ENCODE data around the gene ZMIZ1. TPM values are rescaled to one million over a fixed set of nuclear protein-coding genes. Genes with fewer than 3 reads are reported as not detected.

The ZMIZ1 gene
- total and polyA plus RNA-seq, 5 donors from 2014 or later, result 1.5 to 34.8 (median 2.2) TPM

GRCh38 chr10:79163666-79163975, 94.9 kb downstream of the ZMIZ1 start:
- Mint-ChIP-seq H3K27me3 (no peaks in the 10 kb centered on the region), H3K4me3 (no peak overlapping the region), H3K4me1 (peaks cover 0 to 3% (median 1%) of the 10 kb centered on the region in 4 donors), H3K27ac (peak overlapping the region in 1 of 3 donors; percentile 42), H3K9me3 (no peaks in the 10 kb centered on the region), H3K36me3 (peaks cover 17% of the 10 kb centered on the region)
- DNase-seq (no peak), ATAC-seq (ENCODE audit: low read depth in 2 of 2) (no peak)
- Histone ChIP-seq H3K27ac (ENCODE audit: insufficient read depth, low read length, poor library complexity, severe bottlenecking) (no peak overlapping the region), H3K4me1 (ENCODE audit: control insufficient read depth, insufficient read depth, low read length, poor library complexity, severe bottlenecking) (no peaks in the 10 kb centered on the region), H3K36me3 (ENCODE audit: control insufficient read depth, insufficient read depth, low read length) (peaks cover 2% of the 10 kb centered on the region), H3K4me3 (ENCODE audit: low read depth, low read length) (no peak overlapping the region), H3K27me3 (ENCODE audit: control insufficient read depth, insufficient read depth, low read length) (no peaks in the 10 kb centered on the region), H3K9me3 (ENCODE audit: control insufficient read depth in 2 of 2, low read length in 2 of 2) (no peaks in the 10 kb centered on the region)

- no peaks in the 10 kb centered on the region for H3K4me1 ChIP-seq (ENCODE audit: control insufficient read depth, insufficient read depth, low read length, poor library complexity, severe bottlenecking)
- H3K27me3 ChIP-seq (ENCODE audit: control insufficient read depth, insufficient read depth, low read length), result no peaks in the 10 kb centered on the region
- Mint-ChIP-seq H3K27ac (no peak overlapping the region), H3K4me3 (no peak overlapping the region), H3K27me3 (no peaks in the 10 kb centered on the region), H3K4me1 (peaks cover 0 to 3% (median 1%) of the 10 kb centered on the region in 4 donors), H3K9me3 (no peaks in the 10 kb centered on the region), H3K36me3 (peaks cover 17% of the 10 kb centered on the region)
- H3K9me3 ChIP-seq (ENCODE audit: control insufficient read depth in 2 of 2, low read length in 2 of 2), result no peaks in the 10 kb centered on the region
- no peak overlapping the region for H3K27ac ChIP-seq (ENCODE audit: insufficient read depth, low read length, poor library complexity, severe bottlenecking)
- H3K4me3 ChIP-seq (ENCODE audit: low read depth, low read length), result no peak overlapping the region
- DNase-seq, result no peak
- no peak for ATAC-seq (ENCODE audit: low read depth in 2 of 2)
- peaks cover 2% of the 10 kb centered on the region for H3K36me3 ChIP-seq (ENCODE audit: control insufficient read depth, insufficient read depth, low read length)
These were observed 95.3 kb downstream of the ZMIZ1 start for GRCh38 chr10:79164075-79164474.

GRCh38 chr10:79165070-79165778, 96.5 kb downstream of the ZMIZ1 start:
- peaks cover 21% of the 10 kb centered on the region for H3K36me3 Mint-ChIP-seq
- Histone ChIP-seq H3K4me3 (ENCODE audit: low read depth, low read length) (no peak overlapping the region), H3K9me3 (ENCODE audit: control insufficient read depth in 2 of 2, low read length in 2 of 2) (no peaks in the 10 kb centered on the region), H3K4me1 (ENCODE audit: control insufficient read depth, insufficient read depth, low read length, poor library complexity, severe bottlenecking) (no peaks in the 10 kb centered on the region), H3K27ac (ENCODE audit: insufficient read depth, low read length, poor library complexity, severe bottlenecking) (no peak overlapping the region), H3K36me3 (ENCODE audit: control insufficient read depth, insufficient read depth, low read length) (peaks cover 2% of the 10 kb centered on the region), H3K27me3 (ENCODE audit: control insufficient read depth, insufficient read depth, low read length) (no peaks in the 10 kb centered on the region)
- H3K9me3 Mint-ChIP-seq, result no peaks in the 10 kb centered on the region
- no peak overlapping the region for H3K27ac Mint-ChIP-seq
- H3K4me3 Mint-ChIP-seq, result no peak overlapping the region
- no peaks in the 10 kb centered on the region for H3K27me3 Mint-ChIP-seq
- ATAC-seq (ENCODE audit: low read depth in 2 of 2), result no peak
- peaks cover 0 to 3% (median 1%) of the 10 kb centered on the region in 4 donors for H3K4me1 Mint-ChIP-seq
- no peak for DNase-seq

- H3K4me1 ChIP-seq (ENCODE audit: control insufficient read depth, insufficient read depth, low read length, poor library complexity, severe bottlenecking), result no peaks in the 10 kb centered on the region
- H3K4me1 Mint-ChIP-seq, result peaks cover 0 to 2% (median 0%) of the 10 kb centered on the region in 4 donors
- H3K36me3 Mint-ChIP-seq, result peaks cover 18% of the 10 kb centered on the region
- no peaks in the 10 kb centered on the region for H3K27me3 ChIP-seq (ENCODE audit: control insufficient read depth, insufficient read depth, low read length)
- H3K9me3 ChIP-seq (ENCODE audit: control insufficient read depth in 2 of 2, low read length in 2 of 2), result no peaks in the 10 kb centered on the region
- H3K27ac ChIP-seq (ENCODE audit: insufficient read depth, low read length, poor library complexity, severe bottlenecking), result no peak overlapping the region
- DNase-seq (no peak), ATAC-seq (ENCODE audit: low read depth in 2 of 2) (no peak)
- peaks cover 2% of the 10 kb centered on the region for H3K36me3 ChIP-seq (ENCODE audit: control insufficient read depth, insufficient read depth, low read length)
- H3K4me3 ChIP-seq (ENCODE audit: low read depth, low read length), result no peak overlapping the region
- no peaks in the 10 kb centered on the region for H3K27me3 Mint-ChIP-seq
- no peak overlapping the region for H3K27ac Mint-ChIP-seq
- H3K4me3 Mint-ChIP-seq, result no peak overlapping the region
- H3K9me3 Mint-ChIP-seq, result no peaks in the 10 kb centered on the region
These were observed 97.6 kb downstream of the ZMIZ1 start for GRCh38 chr10:79166312-79166721.

- no peak overlapping the region for H3K27ac ChIP-seq (ENCODE audit: insufficient read depth, low read length, poor library complexity, severe bottlenecking)
- peaks cover 2% of the 10 kb centered on the region for H3K36me3 ChIP-seq (ENCODE audit: control insufficient read depth, insufficient read depth, low read length)
- H3K4me3 Mint-ChIP-seq, result no peak overlapping the region
- no peak for DNase-seq
- H3K4me1 Mint-ChIP-seq, result peaks cover 0 to 2% (median 0%) of the 10 kb centered on the region in 4 donors
- H3K9me3 Mint-ChIP-seq, result no peaks in the 10 kb centered on the region
- H3K4me1 ChIP-seq (ENCODE audit: control insufficient read depth, insufficient read depth, low read length, poor library complexity, severe bottlenecking), result no peaks in the 10 kb centered on the region
- H3K27me3 ChIP-seq (ENCODE audit: control insufficient read depth, insufficient read depth, low read length), result no peaks in the 10 kb centered on the region
- peak overlapping the region in 1 of 3 donors; percentile 7 for H3K27ac Mint-ChIP-seq
- H3K9me3 ChIP-seq (ENCODE audit: control insufficient read depth in 2 of 2, low read length in 2 of 2), result no peaks in the 10 kb centered on the region
- no peak overlapping the region for H3K4me3 ChIP-seq (ENCODE audit: low read depth, low read length)
- no peaks in the 10 kb centered on the region for H3K27me3 Mint-ChIP-seq
- peaks cover 14% of the 10 kb centered on the region for H3K36me3 Mint-ChIP-seq
- ATAC-seq (ENCODE audit: low read depth in 2 of 2), result no peak
These were observed 98.0 kb downstream of the ZMIZ1 start for GRCh38 chr10:79166741-79167140.

GRCh38 chr10:79167537-79167936, 98.8 kb downstream of the ZMIZ1 start:
- peaks cover 2% of the 10 kb centered on the region for H3K36me3 ChIP-seq (ENCODE audit: control insufficient read depth, insufficient read depth, low read length)
- no peak overlapping the region for H3K27ac Mint-ChIP-seq
- no peaks in the 10 kb centered on the region for H3K27me3 ChIP-seq (ENCODE audit: control insufficient read depth, insufficient read depth, low read length)
- peaks cover 0 to 2% (median 0%) of the 10 kb centered on the region in 4 donors for H3K4me1 Mint-ChIP-seq
- ATAC-seq (ENCODE audit: low read depth in 2 of 2) (no peak), DNase-seq (no peak)
- no peaks in the 10 kb centered on the region for H3K4me1 ChIP-seq (ENCODE audit: control insufficient read depth, insufficient read depth, low read length, poor library complexity, severe bottlenecking)
- H3K27ac ChIP-seq (ENCODE audit: insufficient read depth, low read length, poor library complexity, severe bottlenecking), result no peak overlapping the region
- no peaks in the 10 kb centered on the region for H3K27me3 Mint-ChIP-seq
- no peak overlapping the region for H3K4me3 Mint-ChIP-seq
- peaks cover 14% of the 10 kb centered on the region for H3K36me3 Mint-ChIP-seq
- no peaks in the 10 kb centered on the region for H3K9me3 Mint-ChIP-seq
- no peak overlapping the region for H3K4me3 ChIP-seq (ENCODE audit: low read depth, low read length)
- H3K9me3 ChIP-seq (ENCODE audit: control insufficient read depth in 2 of 2, low read length in 2 of 2), result no peaks in the 10 kb centered on the region

- H3K27me3 ChIP-seq (ENCODE audit: control insufficient read depth, insufficient read depth, low read length), result no peaks in the 10 kb centered on the region
- Mint-ChIP-seq H3K27me3 (no peaks in the 10 kb centered on the region), H3K4me1 (peaks cover 0 to 2% (median 0%) of the 10 kb centered on the region in 4 donors), H3K9me3 (no peaks in the 10 kb centered on the region), H3K36me3 (peaks cover 14% of the 10 kb centered on the region), H3K27ac (no peak overlapping the region), H3K4me3 (no peak overlapping the region)
- no peak for ATAC-seq (ENCODE audit: low read depth in 2 of 2)
- H3K4me3 ChIP-seq (ENCODE audit: low read depth, low read length), result no peak overlapping the region
- no peak overlapping the region for H3K27ac ChIP-seq (ENCODE audit: insufficient read depth, low read length, poor library complexity, severe bottlenecking)
- DNase-seq, result no peak
- H3K9me3 ChIP-seq (ENCODE audit: control insufficient read depth in 2 of 2, low read length in 2 of 2), result no peaks in the 10 kb centered on the region
- no peaks in the 10 kb centered on the region for H3K4me1 ChIP-seq (ENCODE audit: control insufficient read depth, insufficient read depth, low read length, poor library complexity, severe bottlenecking)
- H3K36me3 ChIP-seq (ENCODE audit: control insufficient read depth, insufficient read depth, low read length), result peaks cover 2% of the 10 kb centered on the region
These were observed 99.4 kb downstream of the ZMIZ1 start for GRCh38 chr10:79168210-79168609.

GRCh38 chr10:79170226-79170752, 101.5 kb downstream of the ZMIZ1 start:
- ATAC-seq (ENCODE audit: low read depth in 2 of 2) (no peak), DNase-seq (no peak)
- H3K27me3 Mint-ChIP-seq, result no peaks in the 10 kb centered on the region
- H3K36me3 Mint-ChIP-seq, result peaks cover 25% of the 10 kb centered on the region
- no peaks in the 10 kb centered on the region for H3K27me3 ChIP-seq (ENCODE audit: control insufficient read depth, insufficient read depth, low read length)
- no peak overlapping the region for H3K27ac ChIP-seq (ENCODE audit: insufficient read depth, low read length, poor library complexity, severe bottlenecking)
- H3K4me1 Mint-ChIP-seq, result peaks cover 0 to 5% (median 0%) of the 10 kb centered on the region in 4 donors
- peaks cover 2% of the 10 kb centered on the region for H3K36me3 ChIP-seq (ENCODE audit: control insufficient read depth, insufficient read depth, low read length)
- H3K4me1 ChIP-seq (ENCODE audit: control insufficient read depth, insufficient read depth, low read length, poor library complexity, severe bottlenecking), result no peaks in the 10 kb centered on the region
- H3K4me3 ChIP-seq (ENCODE audit: low read depth, low read length), result no peak overlapping the region
- H3K9me3 Mint-ChIP-seq, result no peaks in the 10 kb centered on the region
- H3K27ac Mint-ChIP-seq, result no peak overlapping the region
- H3K4me3 Mint-ChIP-seq, result no peak overlapping the region
- H3K9me3 ChIP-seq (ENCODE audit: control insufficient read depth in 2 of 2, low read length in 2 of 2), result no peaks in the 10 kb centered on the region

All from CD4-positive, CD25-positive, alpha-beta regulatory T cell (primary cell).